Natural killer cell (primary cell): ENCODE measurements around the gene PCDH7. TPM values are rescaled to one million over a fixed set of nuclear protein-coding genes. Genes with fewer than 3 reads are reported as not detected.

Experiments used
- ATAC-seq, 3 donors: fragments of 150-1000 bp in 2 of 3; fragments of 200-7000 bp in 1 of 3; cut with Tn5 transposase; 1 replicate in 1 of 3; 2 replicates in 2 of 3; pipeline ENCODE4 v1.10.0; 2021; ENCODE audit warnings: mild to moderate bottlenecking in 2 of 3, moderate library complexity in 2 of 3
- DNase-seq, 2 donors: peaks; one replicate each; pipeline versions ENCODE4 v3.0.0 to v3.0.0-alpha.2; 2013 to 2021; ENCODE audit warnings: mixed read lengths in 1 of 2
- H3K27ac ChIP-seq: one replicate; pipeline ENCODE4 v1.5.1; 2013; ENCODE audit warnings: mild to moderate bottlenecking, low read length
- H3K27me3 ChIP-seq: one replicate; pipeline ENCODE4 v1.6.1; 2013; ENCODE audit warnings: low read length; ENCODE audit not compliant: control insufficient read depth, insufficient read depth
- H3K36me3 ChIP-seq: one replicate; pipeline ENCODE4 v1.6.1; 2013; ENCODE audit warnings: low read length; ENCODE audit not compliant: control insufficient read depth, insufficient read depth
- H3K4me1 ChIP-seq: one replicate; pipeline ENCODE4 v1.6.1; 2013; ENCODE audit warnings: low read length; ENCODE audit not compliant: control insufficient read depth, insufficient read depth
- H3K4me3 ChIP-seq: one replicate; pipeline ENCODE4 v1.5.1; 2013; ENCODE audit warnings: low read length
- H3K9me3 ChIP-seq: one replicate; pipeline ENCODE4 v1.6.1; 2013; ENCODE audit warnings: low read length; ENCODE audit not compliant: control insufficient read depth, insufficient read depth
- H3K27ac Mint-ChIP-seq, 2 donors: one replicate each; pipeline ENCODE4 v1.8.0; 2022; ENCODE audit warnings: mild to moderate bottlenecking in 2 of 2, mixed read lengths in 2 of 2, moderate library complexity in 1 of 2
- H3K27me3 Mint-ChIP-seq, 2 donors: one replicate each; pipeline ENCODE4 v1.8.0; 2022; ENCODE audit warnings: low read depth in 2 of 2, mixed read lengths in 2 of 2
- H3K36me3 Mint-ChIP-seq: one replicate; pipeline ENCODE4 v1.8.0; 2022; ENCODE audit warnings: mixed read lengths
- H3K4me1 Mint-ChIP-seq, 2 donors: one replicate each; pipeline ENCODE4 v1.8.0; 2022; ENCODE audit warnings: mixed read lengths in 2 of 2
- H3K4me3 Mint-ChIP-seq: one replicate; pipeline ENCODE4 v1.8.0; 2022; ENCODE audit warnings: mild to moderate bottlenecking, moderate library complexity, mixed read lengths
- H3K9me3 Mint-ChIP-seq, 2 donors: one replicate each; pipeline ENCODE4 v1.8.0; 2022; ENCODE audit warnings: mixed read lengths in 2 of 2
- CTCF ChIP-seq: fragments of 200-600 bp; IDR thresholded peaks from one replicate; pipeline ENCODE4 v1.8.0; 2022; ENCODE audit warnings: antibody characterized with exemption
- WGBS: methylation state at CpG from one replicate; pipeline ENCODE4 v1.1.7; 2013; ENCODE audit warnings: missing lambda C conversion rate; ENCODE audit not compliant: insufficient coverage; 5-methylcytosine and 5-hydroxymethylcytosine counted together
- intact Hi-C: fragments of 100-400 bp; cut with micrococcal nuclease; formaldehyde crosslinking; loops from one replicate; pipeline ENCODE4 v1.14.2; 2022
- total RNA-seq, 4 donors: library from RNA; stranded (reverse); fragments of 120-200 nt in 1 of 4; gene quantifications; one replicate each; pipeline versions ENCODE4 v1.2.3 to v1.2.4, GENCODE V29; 2013 to 2022

The PCDH7 gene
- total RNA-seq, 3 donors from 2014 or later (not counting 1 experiment from before 2014, with no cell fraction given): not detected

GRCh38 chr4:30776921-30777415, 56.8 kb downstream of the PCDH7 start:
- no peaks in the 10 kb centered on the region for H3K4me1 ChIP-seq
- ATAC-seq: no peak
- no peak overlapping the region for H3K4me3 ChIP-seq
- no peaks in the 10 kb centered on the region for H3K36me3 Mint-ChIP-seq
- H3K4me3 Mint-ChIP-seq: no peak overlapping the region
- no peaks in the 10 kb centered on the region for H3K36me3 ChIP-seq
- H3K9me3 Mint-ChIP-seq: peaks cover 5 to 6% of the 10 kb centered on the region in 2 donors
- intact Hi-C loops: no loop called here
- WGBS: 27% methylated on average over 1 of the region's 2 CpGs
- no peak overlapping the region for H3K27ac ChIP-seq
- no peak for TF ChIP-seq CTCF
- H3K4me1 Mint-ChIP-seq: no peaks in the 10 kb centered on the region
- DNase-seq: no peak
- H3K27me3 ChIP-seq: no peaks in the 10 kb centered on the region
- no peaks in the 10 kb centered on the region for H3K9me3 ChIP-seq
- no peak overlapping the region for H3K27ac Mint-ChIP-seq
- no peaks in the 10 kb centered on the region for H3K27me3 Mint-ChIP-seq
